IMR-90 (cell line): ENCODE measurements around the gene CREBZF.

Experiments
- CEBPB ChIP-seq: IDR thresholded peaks from 2 replicates; pipeline ENCODE4 v1.6.1; 2012; ENCODE audit warnings: low read depth, low read length, improper control_type of control experiment
- TF ChIP-seq, protein P1 (sequence below): conservative IDR thresholded peaks from 2 replicates; pipeline ENCODE4 v1.5.1; 2012; ENCODE audit warnings: mild to moderate bottlenecking, low read depth, low read length, improper control_type of control experiment

GRCh38 chr11:85682330-85683305 lies 17.7 kb upstream of the CREBZF start:
- TF ChIP-seq CEBPB = no peak
- TF ChIP-seq, protein P1, sequence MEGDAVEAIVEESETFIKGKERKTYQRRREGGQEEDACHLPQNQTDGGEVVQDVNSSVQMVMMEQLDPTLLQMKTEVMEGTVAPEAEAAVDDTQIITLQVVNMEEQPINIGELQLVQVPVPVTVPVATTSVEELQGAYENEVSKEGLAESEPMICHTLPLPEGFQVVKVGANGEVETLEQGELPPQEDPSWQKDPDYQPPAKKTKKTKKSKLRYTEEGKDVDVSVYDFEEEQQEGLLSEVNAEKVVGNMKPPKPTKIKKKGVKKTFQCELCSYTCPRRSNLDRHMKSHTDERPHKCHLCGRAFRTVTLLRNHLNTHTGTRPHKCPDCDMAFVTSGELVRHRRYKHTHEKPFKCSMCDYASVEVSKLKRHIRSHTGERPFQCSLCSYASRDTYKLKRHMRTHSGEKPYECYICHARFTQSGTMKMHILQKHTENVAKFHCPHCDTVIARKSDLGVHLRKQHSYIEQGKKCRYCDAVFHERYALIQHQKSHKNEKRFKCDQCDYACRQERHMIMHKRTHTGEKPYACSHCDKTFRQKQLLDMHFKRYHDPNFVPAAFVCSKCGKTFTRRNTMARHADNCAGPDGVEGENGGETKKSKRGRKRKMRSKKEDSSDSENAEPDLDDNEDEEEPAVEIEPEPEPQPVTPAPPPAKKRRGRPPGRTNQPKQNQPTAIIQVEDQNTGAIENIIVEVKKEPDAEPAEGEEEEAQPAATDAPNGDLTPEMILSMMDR = no peak
